ENCODE data around the gene KIF6.

KIF6 gene

DNA sequence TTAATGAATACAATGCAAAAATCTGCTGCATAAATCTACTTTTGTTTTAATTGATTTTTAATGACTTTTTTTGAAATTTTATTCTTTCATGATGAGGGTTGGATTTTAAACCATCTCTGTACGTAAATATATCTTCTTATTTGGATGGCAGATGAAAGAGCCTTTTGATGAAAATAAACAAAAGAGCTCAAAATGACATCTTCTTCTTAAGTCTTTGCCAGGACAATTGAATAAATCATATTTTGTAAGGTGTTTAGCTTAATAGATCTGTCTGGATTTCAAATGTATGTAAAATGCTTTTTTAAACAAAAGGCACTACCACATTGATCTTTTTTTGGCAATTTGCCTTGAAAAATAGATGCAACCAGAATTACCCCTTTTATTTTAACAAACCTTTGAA, 39.3 kb downstream of the KIF6 start (continued):
- TF ChIP-seq, protein P1, sequence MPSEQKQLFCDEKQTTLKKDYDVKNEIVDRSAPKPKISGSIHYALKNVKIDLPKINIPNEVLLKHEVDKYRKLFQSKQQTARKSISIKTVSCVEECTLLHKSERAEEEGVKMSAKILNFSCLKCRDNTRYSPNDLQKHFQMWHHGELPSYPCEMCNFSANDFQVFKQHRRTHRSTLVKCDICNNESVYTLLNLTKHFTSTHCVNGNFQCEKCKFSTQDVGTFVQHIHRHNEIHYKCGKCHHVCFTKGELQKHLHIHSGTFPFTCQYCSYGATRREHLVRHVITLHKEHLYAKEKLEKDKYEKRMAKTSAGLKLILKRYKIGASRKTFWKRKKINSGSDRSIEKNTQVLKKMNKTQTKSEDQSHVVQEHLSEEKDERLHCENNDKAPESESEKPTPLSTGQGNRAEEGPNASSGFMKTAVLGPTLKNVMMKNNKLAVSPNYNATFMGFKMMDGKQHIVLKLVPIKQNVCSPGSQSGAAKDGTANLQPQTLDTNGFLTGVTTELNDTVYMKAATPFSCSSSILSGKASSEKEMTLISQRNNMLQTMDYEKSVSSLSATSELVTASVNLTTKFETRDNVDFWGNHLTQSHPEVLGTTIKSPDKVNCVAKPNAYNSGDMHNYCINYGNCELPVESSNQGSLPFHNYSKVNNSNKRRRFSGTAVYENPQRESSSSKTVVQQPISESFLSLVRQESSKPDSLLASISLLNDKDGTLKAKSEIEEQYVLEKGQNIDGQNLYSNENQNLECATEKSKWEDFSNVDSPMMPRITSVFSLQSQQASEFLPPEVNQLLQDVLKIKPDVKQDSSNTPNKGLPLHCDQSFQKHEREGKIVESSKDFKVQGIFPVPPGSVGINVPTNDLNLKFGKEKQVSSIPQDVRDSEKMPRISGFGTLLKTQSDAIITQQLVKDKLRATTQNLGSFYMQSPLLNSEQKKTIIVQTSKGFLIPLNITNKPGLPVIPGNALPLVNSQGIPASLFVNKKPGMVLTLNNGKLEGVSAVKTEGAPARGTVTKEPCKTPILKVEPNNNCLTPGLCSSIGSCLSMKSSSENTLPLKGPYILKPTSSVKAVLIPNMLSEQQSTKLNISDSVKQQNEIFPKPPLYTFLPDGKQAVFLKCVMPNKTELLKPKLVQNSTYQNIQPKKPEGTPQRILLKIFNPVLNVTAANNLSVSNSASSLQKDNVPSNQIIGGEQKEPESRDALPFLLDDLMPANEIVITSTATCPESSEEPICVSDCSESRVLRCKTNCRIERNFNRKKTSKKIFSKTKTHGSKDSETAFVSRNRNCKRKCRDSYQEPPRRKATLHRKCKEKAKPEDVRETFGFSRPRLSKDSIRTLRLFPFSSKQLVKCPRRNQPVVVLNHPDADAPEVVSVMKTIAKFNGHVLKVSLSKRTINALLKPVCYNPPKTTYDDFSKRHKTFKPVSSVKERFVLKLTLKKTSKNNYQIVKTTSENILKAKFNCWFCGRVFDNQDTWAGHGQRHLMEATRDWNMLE (tag by site-specific recombination; conservative IDR thresholded peaks at IDR 0.05; ENCODE audit: low read depth) = no peak
- TF ChIP-seq, protein P2, sequence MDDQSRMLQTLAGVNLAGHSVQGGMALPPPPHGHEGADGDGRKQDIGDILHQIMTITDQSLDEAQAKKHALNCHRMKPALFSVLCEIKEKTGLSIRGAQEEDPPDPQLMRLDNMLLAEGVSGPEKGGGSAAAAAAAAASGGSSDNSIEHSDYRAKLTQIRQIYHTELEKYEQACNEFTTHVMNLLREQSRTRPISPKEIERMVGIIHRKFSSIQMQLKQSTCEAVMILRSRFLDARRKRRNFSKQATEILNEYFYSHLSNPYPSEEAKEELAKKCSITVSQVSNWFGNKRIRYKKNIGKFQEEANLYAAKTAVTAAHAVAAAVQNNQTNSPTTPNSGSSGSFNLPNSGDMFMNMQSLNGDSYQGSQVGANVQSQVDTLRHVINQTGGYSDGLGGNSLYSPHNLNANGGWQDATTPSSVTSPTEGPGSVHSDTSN (CRISPR knock-in tag; IDR thresholded peaks at IDR 0.05) = no peak
- TF ChIP-seq HOXD13 (CRISPR knock-in tag; IDR thresholded peaks at IDR 0.05; ENCODE audit: borderline replicate concordance) = no peak

DNA sequence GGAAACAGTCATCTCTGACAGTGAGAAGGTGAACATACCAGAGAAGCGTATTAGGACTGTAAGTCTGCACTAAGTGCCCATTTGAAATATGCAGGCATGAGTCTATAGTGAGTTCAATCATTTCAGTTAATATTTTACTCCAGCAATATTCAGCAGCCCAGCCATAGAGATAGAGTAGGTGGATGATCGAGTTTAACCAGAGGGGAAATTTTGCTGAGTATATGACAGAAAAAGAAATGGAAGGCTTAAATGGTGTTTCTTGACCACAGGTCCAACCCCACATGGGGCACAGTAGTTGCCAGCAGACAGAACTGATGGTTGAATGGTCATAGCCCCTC, 39.8 kb downstream of the KIF6 start:
- H3K4me1 ChIP-seq (ENCODE audit: control insufficient read depth, insufficient read depth, low read length) = peaks cover 12% of the 10 kb centered on the region
- H3K27ac ChIP-seq (ENCODE audit: extremely low read depth, low read depth, low read length) = no peak overlapping the region
- H3K4me3 ChIP-seq (ENCODE audit: low read depth, low read length) = no peak overlapping the region
- POLR2A ChIA-PET = no interaction called here
- no peaks in the 10 kb centered on the region for H3K36me3 ChIP-seq (ENCODE audit: control insufficient read depth in 2 of 2, insufficient read depth in 1 of 2, low read length in 2 of 2)
- CTCF ChIA-PET = no interaction called here
- H3K9me3 ChIP-seq (ENCODE audit: control insufficient read depth, insufficient read depth, low read depth, low read length) = no peaks in the 10 kb centered on the region
- no peak for TF ChIP-seq ZNF747 (tag by site-specific recombination; IDR thresholded peaks at IDR 0.05)
- no peak for TF ChIP-seq BCL11A (tag by site-specific recombination; IDR thresholded peaks at IDR 0.05; ENCODE audit: low read depth)
- no peak for TF ChIP-seq MZF1 (tag by site-specific recombination; IDR thresholded peaks at IDR 0.05; ENCODE audit: borderline replicate concordance)
- no peak for TF ChIP-seq ZNF626 (tag by site-specific recombination; IDR thresholded peaks at IDR 0.05)
- TF ChIP-seq ZNF510 (tag by site-specific recombination; IDR thresholded peaks at IDR 0.05; ENCODE audit: insufficient replicate concordance) = no peak
- TF ChIP-seq ZNF555 (tag by site-specific recombination; conservative IDR thresholded peaks at IDR 0.05) = no peak
- TF ChIP-seq ZNF426 (tag by site-specific recombination; IDR thresholded peaks at IDR 0.05) = no peak
- no peak for TF ChIP-seq ZBTB17 (tag by site-specific recombination; IDR thresholded peaks at IDR 0.05)
- TF ChIP-seq ZFP69B (tag by site-specific recombination; IDR thresholded peaks at IDR 0.05) = no peak
- TF ChIP-seq, protein P3, sequence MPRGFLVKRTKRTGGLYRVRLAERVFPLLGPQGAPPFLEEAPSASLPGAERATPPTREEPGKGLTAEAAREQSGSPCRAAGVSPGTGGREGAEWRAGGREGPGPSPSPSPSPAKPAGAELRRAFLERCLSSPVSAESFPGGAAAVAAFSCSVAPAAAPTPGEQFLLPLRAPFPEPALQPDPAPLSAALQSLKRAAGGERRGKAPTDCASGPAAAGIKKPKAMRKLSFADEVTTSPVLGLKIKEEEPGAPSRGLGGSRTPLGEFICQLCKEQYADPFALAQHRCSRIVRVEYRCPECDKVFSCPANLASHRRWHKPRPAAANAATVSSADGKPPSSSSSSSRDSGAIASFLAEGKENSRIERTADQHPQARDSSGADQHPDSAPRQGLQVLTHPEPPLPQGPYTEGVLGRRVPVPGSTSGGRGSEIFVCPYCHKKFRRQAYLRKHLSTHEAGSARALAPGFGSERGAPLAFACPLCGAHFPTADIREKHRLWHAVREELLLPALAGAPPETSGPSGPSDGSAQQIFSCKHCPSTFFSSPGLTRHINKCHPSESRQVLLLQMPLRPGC (tag by site-specific recombination; IDR thresholded peaks at IDR 0.05) = no peak
- TF ChIP-seq HOXA7 (CRISPR knock-in tag; IDR thresholded peaks at IDR 0.05; ENCODE audit: borderline replicate concordance) = no peak
- no peak for TF ChIP-seq ZNF664 (tag by site-specific recombination; IDR thresholded peaks at IDR 0.05)
- TF ChIP-seq ZFP37 (tag by site-specific recombination; IDR thresholded peaks at IDR 0.05) = no peak
- TF ChIP-seq ZNF544 (tag by site-specific recombination; IDR thresholded peaks at IDR 0.05) = no peak
- no peak for TF ChIP-seq SCRT1 (tag by site-specific recombination; IDR thresholded peaks at IDR 0.05; ENCODE audit: borderline replicate concordance)
- TF ChIP-seq WT1 (tag by site-specific recombination; IDR thresholded peaks at IDR 0.05) = no peak
- no peak for TF ChIP-seq ZNF837 (tag by site-specific recombination; IDR thresholded peaks at IDR 0.05)
